Activated T-helper 1 cell treated with anti-CD3 and anti-CD28 coated beads, Interleukin-2, amount 50 U/mL, for 16 hours (primary cell): ENCODE results near the gene FGD6.
"Not testable (repeated sequence)": the region's sequence is repeated elsewhere in the genome, so short reads cannot be mapped to it uniquely, and the experiment has no call there.

Source experiments
- DNase-seq, 2 donors: peaks; one replicate each; pipeline ENCODE4 v3.0.0-alpha.2; 2020; ENCODE audit warnings: low read depth in 1 of 2, low spot score in 1 of 2

The FGD6 gene

GRCh38 chr12:95095866-95096265, 121.4 kb downstream of the FGD6 start:
- DNase-seq, result not testable (repeated sequence)

GRCh38 chr12:95089462-95089861, 127.8 kb downstream of the FGD6 start:
- DNase-seq, result no peak

GRCh38 chr12:95088379-95088778, 128.9 kb downstream of the FGD6 start:
- DNase-seq, result no peak

- DNase-seq, result no peak
Observed at GRCh38 chr12:95085612-95086011, 131.7 kb downstream of the FGD6 start.

- no peak for DNase-seq
Observed at GRCh38 chr12:95083938-95084337, 133.3 kb downstream of the FGD6 start.

GRCh38 chr12:95083471-95083870, 133.8 kb downstream of the FGD6 start:
- DNase-seq, result no peak

GRCh38 chr12:95077341-95077740, 139.9 kb downstream of the FGD6 start:
- no peak for DNase-seq

GRCh38 chr12:95074766-95075165, 142.5 kb downstream of the FGD6 start:
- DNase-seq, result no peak

- no peak for DNase-seq
Observed at GRCh38 chr12:95073698-95074520, 143.4 kb downstream of the FGD6 start.

- peak; percentile 80 to 86 for DNase-seq
Observed at GRCh38 chr12:95072900-95073697, 144.2 kb downstream of the FGD6 start, which contains the start of gene NR2C1. NR2C1 (minus strand) TSS chr12:95073618; CDS start chr12:95067384, 6,234 bp downstream.

- DNase-seq, result no peak
Observed at GRCh38 chr12:95070378-95070777, 146.9 kb downstream of the FGD6 start.

GRCh38 chr12:95066091-95066855, 151.0 kb downstream of the FGD6 start:
- no peak for DNase-seq

- no peak for DNase-seq
Observed at GRCh38 chr12:95060951-95061350, 156.3 kb downstream of the FGD6 start.

GRCh38 chr12:95059984-95060383, 157.3 kb downstream of the FGD6 start:
- no peak for DNase-seq

GRCh38 chr12:95057424-95057823, 159.8 kb downstream of the FGD6 start:
- no peak for DNase-seq

- DNase-seq, result no peak
Observed at GRCh38 chr12:95055057-95055456, 162.2 kb downstream of the FGD6 start.

GRCh38 chr12:95054206-95054605, 163.1 kb downstream of the FGD6 start:
- DNase-seq, result no peak

- no peak for DNase-seq
Observed at GRCh38 chr12:95051241-95051640, 166.0 kb downstream of the FGD6 start.

- DNase-seq, result no peak
Observed at GRCh38 chr12:95037906-95038305, 179.4 kb downstream of the FGD6 start.

GRCh38 chr12:95034750-95035149, 182.5 kb downstream of the FGD6 start:
- no peak for DNase-seq
